HUES64 (cell line): ENCODE data around the gene CTIF.

Experiments used
- H3K27ac ChIP-seq: 2 replicates; pipeline ENCODE4 v1.7.0; 2013; ENCODE audit warnings: low read depth, low read length, inconsistent platforms
- H3K27me3 ChIP-seq: 2 replicates; pipeline ENCODE4 v1.6.1; 2013; ENCODE audit warnings: mild to moderate bottlenecking, low read length; ENCODE audit not compliant: insufficient read depth
- H3K36me3 ChIP-seq: 2 replicates; pipeline ENCODE4 v1.6.1; 2013; ENCODE audit warnings: mild to moderate bottlenecking, low read length; ENCODE audit not compliant: insufficient read depth
- H3K4me1 ChIP-seq: 2 replicates; pipeline ENCODE4 v1.6.1; 2013; ENCODE audit warnings: mild to moderate bottlenecking, low read length, moderate library complexity; ENCODE audit not compliant: insufficient read depth
- H3K4me3 ChIP-seq: 2 replicates; pipeline ENCODE4 v1.5.1; 2013; ENCODE audit warnings: mild to moderate bottlenecking, low read length, moderate library complexity
- H3K9ac ChIP-seq: 2 replicates; pipeline ENCODE4 v1.6.1; 2013; ENCODE audit warnings: mild to moderate bottlenecking, low read depth, low read length
- H3K9me3 ChIP-seq: 2 replicates; pipeline ENCODE4 v1.6.1; 2013; ENCODE audit warnings: low read depth, low read length; ENCODE audit not compliant: insufficient read depth
- WGBS: fragments of 150-250, 120-280 bp; methylation state at CpG from one replicate; pipeline ENCODE4 v1.1.7; 2013; ENCODE audit warnings: missing lambda C conversion rate; 5-methylcytosine and 5-hydroxymethylcytosine counted together

Gene CTIF

GRCh38 chr18:48847807-48848486, 309.1 kb downstream of the CTIF start:
- Histone ChIP-seq H3K27ac (no peak overlapping the region), H3K4me3 (no peak overlapping the region), H3K9ac (no peak overlapping the region), H3K9me3 (no peaks in the 10 kb centered on the region), H3K27me3 (no peaks in the 10 kb centered on the region), H3K4me1 (peaks cover 31% of the 10 kb centered on the region), H3K36me3 (no peaks in the 10 kb centered on the region)
- WGBS = 87% methylated on average over 11 of the region's 11 CpGs

- no peaks in the 10 kb centered on the region for H3K36me3 ChIP-seq
- no peak overlapping the region for H3K27ac ChIP-seq
- no peaks in the 10 kb centered on the region for H3K27me3 ChIP-seq
- no peaks in the 10 kb centered on the region for H3K9me3 ChIP-seq
- 75% methylated on average over 13 of the region's 13 CpGs for WGBS
- no peak overlapping the region for H3K4me3 ChIP-seq
- H3K9ac ChIP-seq = no peak overlapping the region
- H3K4me1 ChIP-seq = peaks cover 28% of the 10 kb centered on the region
These were observed 309.9 kb downstream of the CTIF start for GRCh38 chr18:48848641-48849143.

GRCh38 chr18:48850822-48851598, 312.2 kb downstream of the CTIF start:
- 43% methylated on average over 16 of the region's 17 CpGs for WGBS
- Histone ChIP-seq H3K36me3 (peaks cover 4% of the 10 kb centered on the region; the same call in 1 of the 2 replicates), H3K4me1 (peaks cover 25% of the 10 kb centered on the region), H3K27me3 (no peaks in the 10 kb centered on the region), H3K4me3 (no peak overlapping the region), H3K9ac (0 out of 2 replicates have a peak overlapping the region, but pooled peaks have one; percentile 34), H3K27ac (peak overlapping the region; percentile 57; the same call in 1 of the 2 replicates), H3K9me3 (no peaks in the 10 kb centered on the region)

- 48% methylated on average over 7 of the region's 7 CpGs for WGBS
- Histone ChIP-seq H3K36me3 (peaks cover 4% of the 10 kb centered on the region; the same call in 1 of the 2 replicates), H3K9me3 (no peaks in the 10 kb centered on the region), H3K4me1 (peaks cover 25% of the 10 kb centered on the region), H3K27ac (peak overlapping the region; percentile 57; the same call in 1 of the 2 replicates), H3K9ac (0 out of 2 replicates have a peak overlapping the region, but pooled peaks have one; percentile 34), H3K4me3 (no peak overlapping the region), H3K27me3 (no peaks in the 10 kb centered on the region)
These were observed 312.7 kb downstream of the CTIF start for GRCh38 chr18:48851599-48851960.

- Histone ChIP-seq H3K27me3 (no peaks in the 10 kb centered on the region), H3K4me3 (no peak overlapping the region), H3K4me1 (peaks cover 25% of the 10 kb centered on the region), H3K9me3 (no peaks in the 10 kb centered on the region), H3K36me3 (peaks cover 4% of the 10 kb centered on the region; the same call in 1 of the 2 replicates), H3K9ac (no peak overlapping the region), H3K27ac (no peak overlapping the region)
- 85% methylated on average over 6 of the region's 6 CpGs for WGBS
These were observed 313.5 kb downstream of the CTIF start for GRCh38 chr18:48852292-48852691.

- Histone ChIP-seq H3K27ac (no peak overlapping the region), H3K4me1 (peaks cover 24% of the 10 kb centered on the region), H3K36me3 (peaks cover 4% of the 10 kb centered on the region; the same call in 1 of the 2 replicates), H3K9ac (no peak overlapping the region), H3K9me3 (no peaks in the 10 kb centered on the region), H3K27me3 (no peaks in the 10 kb centered on the region), H3K4me3 (no peak overlapping the region)
- WGBS = 93% methylated on average over 4 of the region's 6 CpGs
These were observed 314.0 kb downstream of the CTIF start for GRCh38 chr18:48852794-48853193.

GRCh38 chr18:48853588-48853987, 314.8 kb downstream of the CTIF start:
- Histone ChIP-seq H3K9ac (no peak overlapping the region), H3K9me3 (no peaks in the 10 kb centered on the region), H3K27ac (no peak overlapping the region), H3K27me3 (no peaks in the 10 kb centered on the region), H3K36me3 (peaks cover 4% of the 10 kb centered on the region; the same call in 1 of the 2 replicates), H3K4me3 (no peak overlapping the region), H3K4me1 (peaks cover 16% of the 10 kb centered on the region)
- WGBS = 92% methylated on average over 5 of the region's 5 CpGs

GRCh38 chr18:48854780-48855179, 315.9 kb downstream of the CTIF start:
- no peak overlapping the region for H3K4me3 ChIP-seq
- H3K36me3 ChIP-seq = peaks cover 4% of the 10 kb centered on the region; the same call in 1 of the 2 replicates
- no peak overlapping the region for H3K9ac ChIP-seq
- peaks cover 21% of the 10 kb centered on the region for H3K4me1 ChIP-seq
- H3K27ac ChIP-seq = no peak overlapping the region
- no peaks in the 10 kb centered on the region for H3K27me3 ChIP-seq
- 87% methylated on average over 11 of the region's 11 CpGs for WGBS
- H3K9me3 ChIP-seq = no peaks in the 10 kb centered on the region

GRCh38 chr18:48855422-48856377, 316.9 kb downstream of the CTIF start:
- no peak overlapping the region for H3K4me3 ChIP-seq
- H3K4me1 ChIP-seq = peaks cover 27% of the 10 kb centered on the region
- no peak overlapping the region for H3K9ac ChIP-seq
- H3K27me3 ChIP-seq = no peaks in the 10 kb centered on the region
- H3K36me3 ChIP-seq = peaks cover 4% of the 10 kb centered on the region; the same call in 1 of the 2 replicates
- WGBS = 92% methylated on average over 18 of the region's 18 CpGs
- H3K9me3 ChIP-seq = no peaks in the 10 kb centered on the region
- no peak overlapping the region for H3K27ac ChIP-seq

GRCh38 chr18:48857023-48857694, 318.3 kb downstream of the CTIF start:
- Histone ChIP-seq H3K4me3 (no peak overlapping the region), H3K36me3 (peaks cover 4% of the 10 kb centered on the region; the same call in 1 of the 2 replicates), H3K27me3 (no peaks in the 10 kb centered on the region), H3K9me3 (no peaks in the 10 kb centered on the region), H3K27ac (no peak overlapping the region), H3K4me1 (peaks cover 21% of the 10 kb centered on the region), H3K9ac (no peak overlapping the region)
- WGBS = 92% methylated on average over 14 of the region's 14 CpGs
